ENCODE measurements around the gene KICS2. TPM values are rescaled to one million over a fixed set of nuclear protein-coding genes. Genes with fewer than 3 reads are reported as not detected.

Gene KICS2
- total and polyA plus RNA-seq, 2 of the 13 experiments (the other 11 are each of a cell fraction or from before 2014, with no cell fraction given): 3.5 to 6.6 TPM

- TF ChIP-seq SMYD3 (CRISPR knock-in tag; IDR thresholded peaks at IDR 0.05): peak; percentile 70; the same call in 1 of the 2 replicates
- TF ChIP-seq TOE1 (CRISPR knock-in tag; IDR thresholded peaks at IDR 0.05): no peak
- TF ChIP-seq ZBTB1 (CRISPR knock-in tag; IDR thresholded peaks at IDR 0.05; ENCODE audit: borderline replicate concordance): peak; percentile 72; the same call in 1 of the 2 replicates
- no peak for TF ChIP-seq ZNF484 (CRISPR knock-in tag; IDR thresholded peaks at IDR 0.05; ENCODE audit: borderline replicate concordance, low read depth)
- TF ChIP-seq IKZF5 (CRISPR knock-in tag; IDR thresholded peaks at IDR 0.05): peak; percentile 90
- TF ChIP-seq ZNF460 (CRISPR knock-in tag; IDR thresholded peaks at IDR 0.05; ENCODE audit: borderline replicate concordance): no peak
- peak; percentile 89 for TF ChIP-seq CBFB (CRISPR knock-in tag; IDR thresholded peaks at IDR 0.05)
- TF ChIP-seq ZBTB25 (CRISPR knock-in tag; IDR thresholded peaks at IDR 0.05): peak; percentile 70; the same call in 1 of the 2 replicates
- TF ChIP-seq GABPB1 (CRISPR knock-in tag; IDR thresholded peaks at IDR 0.05): peak; percentile 93
- peak; percentile 88 for TF ChIP-seq ZNF142 (CRISPR knock-in tag; IDR thresholded peaks at IDR 0.05)
- peak; percentile 21; the same call in 1 of the 2 replicates for TF ChIP-seq E2F2 (CRISPR knock-in tag; IDR thresholded peaks at IDR 0.05; ENCODE audit: borderline replicate concordance)
- TF ChIP-seq ZMYM3 (CRISPR knock-in tag; IDR thresholded peaks at IDR 0.05): no peak; the same call in 1 of the 2 replicates
- TF ChIP-seq ONECUT2 (CRISPR knock-in tag; IDR thresholded peaks at IDR 0.05): no peak
- no peak; the same call in 1 of the 2 replicates for TF ChIP-seq SIX1 (CRISPR knock-in tag; IDR thresholded peaks at IDR 0.05; ENCODE audit: borderline replicate concordance)
- TF ChIP-seq ZBTB39 (CRISPR knock-in tag; IDR thresholded peaks at IDR 0.05): no peak
- TF ChIP-seq ZNF737 (CRISPR knock-in tag; IDR thresholded peaks at IDR 0.05; ENCODE audit: borderline replicate concordance): no peak
- peak; percentile 24; the same call in 1 of the 2 replicates for TF ChIP-seq FOXA3 (CRISPR knock-in tag; IDR thresholded peaks at IDR 0.05)
Observed at GRCh38 chr12:64222009-64222765, at the start of gene KICS2 (continued).
